ENCODE results near the gene SYF2. TPM values are rescaled to one million over a fixed set of nuclear protein-coding genes. Genes with fewer than 3 reads are reported as not detected.

Gene SYF2
- total and polyA plus RNA-seq, 12 donors = 28.0 to 55.9 (median 36.9) TPM

- intact Hi-C loops (cut with DNase I) = no loop called here
Measured at GRCh38 chr1:25212725-25213124, 19.6 kb downstream of the SYF2 start.

GRCh38 chr1:25210728-25211127 lies 21.6 kb downstream of the SYF2 start:
- intact Hi-C loops (cut with DNase I) = no loop called here
- Histone ChIP-seq H3K27ac (no peak overlapping the region), H3K9me3 (no peaks in the 10 kb centered on the region), H3K4me3 (no peak overlapping the region), H3K36me3 (no peaks in the 10 kb centered on the region), H3K27me3 (peaks cover 0 to 39% (median 9%) of the 10 kb centered on the region in 7 donors), H3K4me1 (no peaks in the 10 kb centered on the region)
- WGBS, 2 donors = 30 to 40% methylated on average over 3 of the region's 3 CpGs
- ATAC-seq (no peak), DNase-seq (no peak)
- TF ChIP-seq, protein P1, sequence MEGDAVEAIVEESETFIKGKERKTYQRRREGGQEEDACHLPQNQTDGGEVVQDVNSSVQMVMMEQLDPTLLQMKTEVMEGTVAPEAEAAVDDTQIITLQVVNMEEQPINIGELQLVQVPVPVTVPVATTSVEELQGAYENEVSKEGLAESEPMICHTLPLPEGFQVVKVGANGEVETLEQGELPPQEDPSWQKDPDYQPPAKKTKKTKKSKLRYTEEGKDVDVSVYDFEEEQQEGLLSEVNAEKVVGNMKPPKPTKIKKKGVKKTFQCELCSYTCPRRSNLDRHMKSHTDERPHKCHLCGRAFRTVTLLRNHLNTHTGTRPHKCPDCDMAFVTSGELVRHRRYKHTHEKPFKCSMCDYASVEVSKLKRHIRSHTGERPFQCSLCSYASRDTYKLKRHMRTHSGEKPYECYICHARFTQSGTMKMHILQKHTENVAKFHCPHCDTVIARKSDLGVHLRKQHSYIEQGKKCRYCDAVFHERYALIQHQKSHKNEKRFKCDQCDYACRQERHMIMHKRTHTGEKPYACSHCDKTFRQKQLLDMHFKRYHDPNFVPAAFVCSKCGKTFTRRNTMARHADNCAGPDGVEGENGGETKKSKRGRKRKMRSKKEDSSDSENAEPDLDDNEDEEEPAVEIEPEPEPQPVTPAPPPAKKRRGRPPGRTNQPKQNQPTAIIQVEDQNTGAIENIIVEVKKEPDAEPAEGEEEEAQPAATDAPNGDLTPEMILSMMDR (IDR thresholded peaks at IDR 0.05) = no peak

More at GRCh38 chr1:25212725-25213124, 19.6 kb downstream of the SYF2 start:
- peaks cover 0 to 33% (median 9%) of the 10 kb centered on the region in 7 donors for H3K27me3 ChIP-seq
- DNase-seq = no peak
- TF ChIP-seq, protein P1 (IDR thresholded peaks at IDR 0.05) = no peak
- ATAC-seq = no peak
- H3K4me1 ChIP-seq = no peaks in the 10 kb centered on the region
- no peaks in the 10 kb centered on the region for H3K36me3 ChIP-seq
- no peak overlapping the region for H3K27ac ChIP-seq
- H3K9me3 ChIP-seq = no peaks in the 10 kb centered on the region
- H3K4me3 ChIP-seq = no peak overlapping the region
- 63% methylated on average over 5 of the region's 5 CpGs for WGBS, 2 donors

DNA sequence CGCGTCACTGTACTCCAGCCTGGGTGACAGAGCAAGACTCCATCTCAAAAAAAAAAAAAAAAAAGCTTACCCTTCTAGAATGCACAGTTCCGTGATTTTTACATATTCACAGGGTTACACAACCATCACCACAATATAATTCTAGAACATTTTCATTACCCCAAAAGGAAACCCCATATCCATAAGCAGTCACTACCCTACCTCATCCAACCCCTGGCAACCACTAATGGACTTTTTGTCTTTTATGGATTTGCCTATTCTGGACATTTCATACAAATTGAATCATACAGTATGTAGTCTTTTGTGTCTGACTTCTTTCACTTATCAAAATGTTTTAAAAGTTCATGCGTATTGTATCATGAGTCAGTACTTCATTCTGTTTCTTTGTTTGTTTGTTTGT lies 22.8 kb downstream of the SYF2 start:
- no peaks in the 10 kb centered on the region for H3K36me3 ChIP-seq
- TF ChIP-seq, protein P1 (IDR thresholded peaks at IDR 0.05) = no peak
- H3K27me3 ChIP-seq = peaks cover 0 to 39% (median 9%) of the 10 kb centered on the region in 7 donors
- H3K4me1 ChIP-seq = no peaks in the 10 kb centered on the region
- no peaks in the 10 kb centered on the region for H3K9me3 ChIP-seq
- ATAC-seq = no peak
- intact Hi-C loops (cut with DNase I) = loop anchor here in 8 of 10 donors (5.0 to 10.0 kb wide), 5 partner anchors 275 to 362 kb away; partner anchors contain the start of gene RUNX3 (in 5 of the 8)
- 89 to 95% methylated on average over 4 of the region's 4 CpGs for WGBS, 2 donors
- no peak overlapping the region for H3K27ac ChIP-seq
- no peak overlapping the region for H3K4me3 ChIP-seq
- DNase-seq = no peak

GRCh38 chr1:25208561-25209222 lies 23.6 kb downstream of the SYF2 start:
- DNase-seq = no peak
- H3K4me1 ChIP-seq = no peaks in the 10 kb centered on the region
- no peak overlapping the region for H3K27ac ChIP-seq
- no peaks in the 10 kb centered on the region for H3K36me3 ChIP-seq
- no peak for ATAC-seq
- intact Hi-C loops (cut with DNase I) = loop anchor here in 8 of 10 donors (5.0 to 10.0 kb wide), 5 partner anchors 274 to 361 kb away; partner anchors contain the start of gene RUNX3 (in 5 of the 8)
- H3K4me3 ChIP-seq = no peak overlapping the region
- 77 to 79% methylated on average over 2 of the region's 2 CpGs for WGBS, 2 donors
- TF ChIP-seq, protein P1 (IDR thresholded peaks at IDR 0.05) = no peak
- no peaks in the 10 kb centered on the region for H3K9me3 ChIP-seq
- peaks cover 0 to 39% (median 9%) of the 10 kb centered on the region in 7 donors for H3K27me3 ChIP-seq
